Measurements from ENCODE around the gene GGTLC3.
"Not testable (repeated sequence)": the region's sequence is repeated elsewhere in the genome, so short reads cannot be mapped to it uniquely, and the experiment has no call there.

The GGTLC3 gene

DNA sequence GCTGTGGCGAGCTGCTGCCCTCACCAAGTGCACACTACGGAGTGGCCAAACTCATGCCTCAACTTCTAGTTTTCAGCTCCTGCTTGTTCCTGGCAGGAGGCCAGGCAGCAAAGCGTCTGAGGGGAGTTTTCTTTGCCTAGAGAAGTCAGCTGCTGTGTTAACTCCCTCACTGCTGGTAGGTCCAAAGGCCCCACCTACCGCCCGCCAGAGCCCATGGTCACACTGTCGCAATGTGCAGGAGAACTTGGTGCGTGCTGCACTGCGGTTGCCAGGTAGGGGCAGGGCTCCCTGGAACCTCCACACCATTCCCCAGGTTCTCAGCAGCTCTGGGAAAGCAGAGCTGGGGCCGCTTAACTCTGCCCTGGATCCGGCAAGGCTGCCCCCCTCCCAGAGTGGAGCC lies 5.6 kb downstream of the GGTLC3 start:
- DNase-seq, result not testable (repeated sequence)

DNA sequence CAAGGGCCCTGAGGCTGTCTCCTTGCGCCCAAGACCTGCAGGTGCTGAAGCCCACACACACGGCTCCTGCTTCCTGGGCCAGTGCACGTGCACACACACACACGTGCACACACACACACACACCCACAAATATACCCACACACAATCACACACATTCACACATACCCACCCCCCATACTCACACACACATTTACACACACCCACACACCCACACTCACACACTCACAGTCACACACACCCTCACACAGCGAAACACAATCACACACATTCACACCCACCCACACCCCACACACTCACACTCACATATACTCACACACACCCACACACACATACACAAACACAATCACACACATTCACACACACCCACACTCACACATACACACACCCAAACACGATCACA lies 6.6 kb downstream of the GGTLC3 start:
- not testable (repeated sequence) for DNase-seq

DNA sequence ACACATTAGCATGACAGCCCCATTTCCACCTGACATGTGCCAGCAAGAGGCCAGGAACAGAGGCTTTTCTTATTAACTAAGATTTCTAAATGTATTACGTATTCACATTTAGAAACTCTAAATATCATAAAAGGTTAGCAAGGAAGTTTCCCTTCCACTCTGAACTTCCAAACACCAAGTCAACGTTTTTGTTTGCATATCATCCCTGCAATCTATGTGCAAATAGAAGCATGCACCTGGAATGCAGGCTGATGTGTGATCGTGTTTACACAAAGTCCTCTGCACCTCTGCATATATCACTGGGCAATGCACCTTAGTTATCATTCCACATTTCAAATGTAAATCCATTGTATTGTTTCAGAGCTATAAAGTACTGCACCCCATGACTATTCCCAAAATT lies 21.7 kb downstream of the GGTLC3 start:
- DNase-seq, result not testable (repeated sequence)

Data from activated CD8-positive, alpha-beta memory T cell treated with anti-CD3 and anti-CD28 coated beads, Interleukin-2, amount 50 U/mL, for 4 hours (primary cell).